Naive thymus-derived CD4-positive, alpha-beta T cell (primary cell): ENCODE results near the gene VAC14. TPM values are rescaled to one million over a fixed set of nuclear protein-coding genes. Genes with fewer than 3 reads are reported as not detected.
A peak's percentile ranks its signal among the peaks of the same experiment; 100 is the strongest.

Experiments used
- ATAC-seq: fragments of 150-1000 bp; cut with Tn5 transposase; 2 replicates; pipeline ENCODE4 v1.10.0; 2021; ENCODE audit warnings: mild to moderate bottlenecking, moderate library complexity
- CTCF ChIA-PET: fragments of 350-600 bp; sonication (Branson Sonifier 250); formaldehyde crosslinking; loops from one replicate; lab custom pipeline; 2021; ENCODE audit warnings: antibody characterized with exemption; lab: Charles Lee
- POLR2A ChIA-PET: fragments of 350-600 bp; sonication (Branson Sonifier 250); formaldehyde crosslinking; loops from one replicate; lab custom pipeline; 2021; ENCODE audit warnings: antibody characterized with exemption, inconsistent platforms; lab: Charles Lee
- DNase-seq, 9 donors: peaks; one replicate each; pipeline versions ENCODE4 v3.0.0 to v3.0.0-alpha.2; 2020 to 2022; ENCODE audit warnings: mixed read lengths in 1 of 9
- H3K27ac ChIP-seq: one replicate; pipeline ENCODE4 v1.7.0; 2013; ENCODE audit warnings: mild to moderate bottlenecking, low read depth, low read length, moderate library complexity
- H3K27me3 ChIP-seq, 2 donors: one replicate each; pipeline ENCODE4 v1.7.0; 2013; ENCODE audit warnings: low read length in 2 of 2, mild to moderate bottlenecking in 2 of 2, moderate library complexity in 2 of 2; ENCODE audit not compliant: control insufficient read depth in 2 of 2, insufficient read depth in 2 of 2
- H3K36me3 ChIP-seq, 3 experiments: 1 replicate in 2 of 3; 2 replicates in 1 of 3; pipeline ENCODE4 v1.7.0; 2013; ENCODE audit warnings: low read length in 3 of 3, mild to moderate bottlenecking in 3 of 3, moderate library complexity in 1 of 3; ENCODE audit not compliant: insufficient read depth in 3 of 3, control insufficient read depth in 2 of 3
- H3K4me1 ChIP-seq, 2 donors: one replicate each; pipeline ENCODE4 v1.7.0; 2013; ENCODE audit warnings: low read length in 2 of 2, mild to moderate bottlenecking in 2 of 2, moderate library complexity in 1 of 2; ENCODE audit not compliant: control insufficient read depth in 2 of 2, insufficient read depth in 2 of 2
- H3K4me3 ChIP-seq: 2 replicates; pipeline ENCODE4 v1.7.0; 2013; ENCODE audit warnings: mild to moderate bottlenecking, low read length
- H3K9me3 ChIP-seq, 3 experiments: 1 replicate in 2 of 3; 2 replicates in 1 of 3; pipeline ENCODE4 v1.7.0; 2013; ENCODE audit warnings: low read length in 3 of 3; ENCODE audit not compliant: control insufficient read depth in 2 of 3
- H3K27ac Mint-ChIP-seq, 9 donors: one replicate each; pipeline ENCODE4 v1.8.0; 2020 to 2022; ENCODE audit warnings: mixed read lengths in 9 of 9, mild to moderate bottlenecking in 8 of 9, moderate library complexity in 5 of 9, inconsistent platforms in 2 of 9
- H3K27me3 Mint-ChIP-seq, 5 donors: one replicate each; pipeline ENCODE4 v1.8.0; 2021 to 2022; ENCODE audit warnings: mixed read lengths in 5 of 5, mild to moderate bottlenecking in 1 of 5
- H3K36me3 Mint-ChIP-seq, 5 donors: one replicate each; pipeline ENCODE4 v1.8.0; 2020 to 2022; ENCODE audit warnings: mixed read lengths in 5 of 5, mild to moderate bottlenecking in 3 of 5, inconsistent platforms in 1 of 5
- H3K4me1 Mint-ChIP-seq, 7 donors: one replicate each; pipeline ENCODE4 v1.8.0; 2020 to 2022; ENCODE audit warnings: mixed read lengths in 7 of 7, mild to moderate bottlenecking in 3 of 7, inconsistent platforms in 1 of 7
- H3K4me3 Mint-ChIP-seq, 10 donors: one replicate each; pipeline ENCODE4 v1.8.0; 2020 to 2022; ENCODE audit warnings: mild to moderate bottlenecking in 10 of 10, mixed read lengths in 10 of 10, moderate library complexity in 6 of 10, inconsistent platforms in 2 of 10
- H3K9me3 Mint-ChIP-seq, 11 donors: one replicate each; pipeline ENCODE4 v1.8.0; 2020 to 2022; ENCODE audit warnings: mixed read lengths in 11 of 11, mild to moderate bottlenecking in 4 of 11, inconsistent platforms in 1 of 11, moderate library complexity in 1 of 11
- intact Hi-C, 2 donors: fragments of 100-400 bp; cut with micrococcal nuclease; formaldehyde crosslinking; loops; one replicate each; pipeline ENCODE4 v1.15.1; 2023
- polyA plus RNA-seq, 2 donors: library from polyadenylated mRNA; unstranded; fragments of 300-500 nt; fragmentation: Illumina TruSeq; gene quantifications; one replicate each; pipeline ENCODE4 v1.2.3, GENCODE V29; 2021
- total RNA-seq, 6 experiments: library from RNA in 5 of 6; stranded (reverse) in 5 of 6; gene quantifications; 1 replicate in 5 of 6; 2 replicates in 1 of 6; pipeline ENCODE4 v1.2.3 and lab custom pipeline; 2021 to 2026

The VAC14 gene
- total and polyA plus RNA-seq, 7 experiments from 2014 or later: 29.2 to 61.2 (median 45.9) TPM

- H3K4me1 Mint-ChIP-seq: peaks cover 0 to 21% (median 19%) of the 10 kb centered on the region in 7 donors
- H3K4me1 ChIP-seq: no peaks in the 10 kb centered on the region
- no peak overlapping the region for H3K27ac ChIP-seq
- no peaks in the 10 kb centered on the region for H3K9me3 ChIP-seq
- no peaks in the 10 kb centered on the region for H3K27me3 ChIP-seq
- intact Hi-C loops: no loop called here
- ChIA-PET CTCF (no interaction called here), POLR2A (no interaction called here)
- peaks cover 0 to 33% (median 9%) of the 10 kb centered on the region in 5 donors for H3K36me3 Mint-ChIP-seq
- H3K27ac Mint-ChIP-seq: no peak overlapping the region
- H3K36me3 ChIP-seq: peaks cover 0 to 64% (median 16%) of the 10 kb centered on the region in 3 experiments
- H3K9me3 Mint-ChIP-seq: peaks cover 0 to 2% (median 0%) of the 10 kb centered on the region in 11 donors
- ATAC-seq (no peak), DNase-seq (no peak)
- no peak overlapping the region for H3K4me3 ChIP-seq
- no peaks in the 10 kb centered on the region for H3K27me3 Mint-ChIP-seq
- no peak overlapping the region for H3K4me3 Mint-ChIP-seq
Observed at GRCh38 chr16:70788668-70789594, 12.0 kb downstream of the VAC14 start.

GRCh38 chr16:70786020-70786755, 14.8 kb downstream of the VAC14 start:
- POLR2A ChIA-PET: interaction anchor here (1.3 kb wide), 1 partner anchor 14 kb away, joined by 3 read pairs; no protein-coding TSS in a partner anchor
- H3K36me3 Mint-ChIP-seq: peaks cover 11 to 60% (median 18%) of the 10 kb centered on the region in 5 donors

GRCh38 chr16:70784692-70785555, 16.0 kb downstream of the VAC14 start:
- peaks cover 15 to 69% (median 28%) of the 10 kb centered on the region in 5 donors for H3K36me3 Mint-ChIP-seq
- no peak overlapping the region for H3K27ac ChIP-seq
- no peak overlapping the region for H3K4me3 ChIP-seq
- no peaks in the 10 kb centered on the region for H3K4me1 ChIP-seq
- H3K9me3 ChIP-seq: no peaks in the 10 kb centered on the region
- peaks cover 12 to 98% (median 42%) of the 10 kb centered on the region in 3 experiments for H3K36me3 ChIP-seq
- intact Hi-C loops: no loop called here
- no peak for DNase-seq
- no peaks in the 10 kb centered on the region for H3K27me3 ChIP-seq
- H3K27me3 Mint-ChIP-seq: no peaks in the 10 kb centered on the region
- peaks cover 0 to 8% (median 1%) of the 10 kb centered on the region in 7 donors for H3K4me1 Mint-ChIP-seq
- POLR2A ChIA-PET: no interaction called here
- ATAC-seq: no peak
- no peak overlapping the region for H3K27ac Mint-ChIP-seq
- CTCF ChIA-PET: interaction anchor here (0.7 to 1.1 kb wide), 2 partner anchors 13 to 14 kb away, joined by 5 to 6 read pairs; no protein-coding TSS in a partner anchor
- no peak overlapping the region for H3K4me3 Mint-ChIP-seq
- peaks cover 0 to 2% (median 0%) of the 10 kb centered on the region in 11 donors for H3K9me3 Mint-ChIP-seq

More at GRCh38 chr16:70786020-70786755, 14.8 kb downstream of the VAC14 start:
- Histone ChIP-seq H3K9me3 (no peaks in the 10 kb centered on the region), H3K36me3 (peaks cover 5 to 86% (median 39%) of the 10 kb centered on the region in 3 experiments), H3K4me3 (no peak overlapping the region), H3K27me3 (no peaks in the 10 kb centered on the region), H3K4me1 (no peaks in the 10 kb centered on the region), H3K27ac (no peak overlapping the region)
- DNase-seq: no peak
- intact Hi-C loops: no loop called here
- Mint-ChIP-seq H3K4me3 (no peak overlapping the region), H3K9me3 (peaks cover 0 to 2% (median 0%) of the 10 kb centered on the region in 11 donors), H3K27me3 (no peaks in the 10 kb centered on the region), H3K4me1 (peaks cover 0 to 16% (median 6%) of the 10 kb centered on the region in 7 donors), H3K27ac (no peak overlapping the region)
- CTCF ChIA-PET: interaction anchor here (1.1 kb wide), 1 partner anchor 15 kb away, joined by 6 read pairs; no protein-coding TSS in a partner anchor
- no peak for ATAC-seq

- H3K27me3 ChIP-seq: no peaks in the 10 kb centered on the region
- Mint-ChIP-seq H3K27me3 (no peaks in the 10 kb centered on the region), H3K36me3 (peaks cover 18 to 86% (median 38%) of the 10 kb centered on the region in 5 donors), H3K27ac (peak overlapping the region in 1 of 9 donors; percentile 49), H3K9me3 (peaks cover 0 to 2% (median 0%) of the 10 kb centered on the region in 11 donors), H3K4me3 (no peak overlapping the region), H3K4me1 (peaks cover 0 to 4% (median 0%) of the 10 kb centered on the region in 7 donors)
- peaks cover 16 to 96% (median 48%) of the 10 kb centered on the region in 3 experiments for H3K36me3 ChIP-seq
- CTCF ChIA-PET: no interaction called here
- no peaks in the 10 kb centered on the region for H3K4me1 ChIP-seq
- no peak overlapping the region for H3K4me3 ChIP-seq
- POLR2A ChIA-PET: no interaction called here
- no peak overlapping the region for H3K27ac ChIP-seq
- intact Hi-C loops: no loop called here
- DNase-seq (no peak), ATAC-seq (no peak)
- H3K9me3 ChIP-seq: no peaks in the 10 kb centered on the region
Observed at GRCh38 chr16:70782237-70782636, 18.7 kb downstream of the VAC14 start.

- Mint-ChIP-seq H3K36me3 (peaks cover 20 to 85% (median 39%) of the 10 kb centered on the region in 5 donors), H3K4me3 (no peak overlapping the region), H3K27me3 (no peaks in the 10 kb centered on the region), H3K4me1 (peaks cover 0 to 4% (median 0%) of the 10 kb centered on the region in 7 donors), H3K9me3 (peaks cover 0 to 2% (median 0%) of the 10 kb centered on the region in 11 donors), H3K27ac (no peak overlapping the region)
- ChIA-PET POLR2A (no interaction called here), CTCF (no interaction called here)
- Histone ChIP-seq H3K4me1 (no peaks in the 10 kb centered on the region), H3K4me3 (no peak overlapping the region), H3K27me3 (no peaks in the 10 kb centered on the region), H3K36me3 (peaks cover 16 to 94% (median 48%) of the 10 kb centered on the region in 3 experiments), H3K9me3 (no peaks in the 10 kb centered on the region), H3K27ac (no peak overlapping the region)
- no peak for DNase-seq
- no peak for ATAC-seq
- intact Hi-C loops: no loop called here
Observed at GRCh38 chr16:70781800-70782199, 19.2 kb downstream of the VAC14 start.
